Testis (tissue), 2 donors: ENCODE results near the gene GRIP1.

ENCODE experiments used
- POLR2A ChIP-seq: fragments of 450-650 bp; IDR thresholded peaks from one replicate; pipeline ENCODE4 v1.6.1; 2017; ENCODE audit warnings: antibody characterized with exemption, mild to moderate bottlenecking, moderate library complexity
- TF ChIP-seq, protein P1 (sequence below), 3 experiments: fragments of 450-650 bp in 2 of 3; fragments of 200-600 bp in 1 of 3; sonication (generic) in 1 of 3; IDR thresholded peaks; one replicate each; pipeline ENCODE4 v1.5.1; 2016 to 2019; ENCODE audit warnings: antibody characterized with exemption in 3 of 3, mild to moderate bottlenecking in 2 of 3, moderate library complexity in 1 of 3

DNA sequence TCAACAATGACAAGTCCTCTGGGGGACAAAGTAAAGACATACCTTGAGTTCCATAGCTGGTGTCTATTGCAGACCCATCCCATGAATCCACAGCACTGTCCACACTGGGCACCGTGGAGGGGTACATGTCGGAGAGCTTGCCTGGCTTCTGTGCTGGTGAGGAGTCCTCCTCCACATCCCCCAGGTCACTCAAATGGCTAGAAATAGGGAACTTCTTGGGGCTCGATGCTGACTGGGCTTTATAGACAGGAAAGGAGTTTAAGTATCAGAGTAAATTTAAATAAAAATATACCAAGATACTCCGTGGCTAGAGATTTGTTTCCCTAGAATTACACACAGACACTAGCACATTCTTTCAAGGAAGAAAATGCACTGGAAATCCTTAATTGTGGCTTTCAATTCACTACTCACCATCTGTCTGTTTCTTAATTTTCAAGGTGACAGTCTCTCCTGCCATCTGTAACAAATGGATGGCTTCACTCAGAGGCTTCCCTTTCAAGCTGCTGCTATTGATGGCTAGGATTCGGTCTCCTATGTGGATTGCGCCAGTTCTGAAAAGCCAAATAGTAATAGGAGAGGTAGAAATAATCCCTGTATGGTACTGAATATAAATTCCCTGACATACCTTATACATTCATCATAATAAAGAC lies 286.5 kb downstream of the GRIP1 start:
- TF ChIP-seq, protein P1, sequence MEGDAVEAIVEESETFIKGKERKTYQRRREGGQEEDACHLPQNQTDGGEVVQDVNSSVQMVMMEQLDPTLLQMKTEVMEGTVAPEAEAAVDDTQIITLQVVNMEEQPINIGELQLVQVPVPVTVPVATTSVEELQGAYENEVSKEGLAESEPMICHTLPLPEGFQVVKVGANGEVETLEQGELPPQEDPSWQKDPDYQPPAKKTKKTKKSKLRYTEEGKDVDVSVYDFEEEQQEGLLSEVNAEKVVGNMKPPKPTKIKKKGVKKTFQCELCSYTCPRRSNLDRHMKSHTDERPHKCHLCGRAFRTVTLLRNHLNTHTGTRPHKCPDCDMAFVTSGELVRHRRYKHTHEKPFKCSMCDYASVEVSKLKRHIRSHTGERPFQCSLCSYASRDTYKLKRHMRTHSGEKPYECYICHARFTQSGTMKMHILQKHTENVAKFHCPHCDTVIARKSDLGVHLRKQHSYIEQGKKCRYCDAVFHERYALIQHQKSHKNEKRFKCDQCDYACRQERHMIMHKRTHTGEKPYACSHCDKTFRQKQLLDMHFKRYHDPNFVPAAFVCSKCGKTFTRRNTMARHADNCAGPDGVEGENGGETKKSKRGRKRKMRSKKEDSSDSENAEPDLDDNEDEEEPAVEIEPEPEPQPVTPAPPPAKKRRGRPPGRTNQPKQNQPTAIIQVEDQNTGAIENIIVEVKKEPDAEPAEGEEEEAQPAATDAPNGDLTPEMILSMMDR (IDR thresholded peaks at IDR 0.05), result no peak
- TF ChIP-seq POLR2A, result no peak
